ENCODE data around the gene ACTRT2. TPM values are rescaled to one million over a fixed set of nuclear protein-coding genes. Genes with fewer than 3 reads are reported as not detected.

The ACTRT2 gene
- total RNA-seq, 1 experiment from 2014 or later, result not detected

GRCh38 chr1:3060127-3060526 lies 38.9 kb downstream of the ACTRT2 start:
- no peak overlapping the region for H2AFZ ChIP-seq (ENCODE audit: low read length)
- H3K27me3 ChIP-seq (ENCODE audit: low read length), result peaks cover 92% of the 10 kb centered on the region
- DNase-seq (no peak), ATAC-seq (no peak)
- H3K9me3 ChIP-seq (ENCODE audit: low read length), result no peaks in the 10 kb centered on the region
- H3K36me3 ChIP-seq (ENCODE audit: low read depth, low read length), result no peaks in the 10 kb centered on the region
- TF ChIP-seq CTCF (conservative IDR thresholded peaks at IDR 0.05; ENCODE audit: low read depth, low read length) (peak; percentile 27; the same call in 1 of the 2 replicates), EZH2 (IDR thresholded peaks at IDR 0.05; ENCODE audit: low read length, unreplicated experiment) (no peak)
- no peaks in the 10 kb centered on the region for H3K79me2 ChIP-seq (ENCODE audit: low read length)
- POLR2A ChIA-PET (ENCODE audit: unreplicated experiment), result no interaction called here
- H3K4me3 ChIP-seq (ENCODE audit: low read length), result no peak overlapping the region
- no peaks in the 10 kb centered on the region for H4K20me1 ChIP-seq (ENCODE audit: low read length)
- H3K9ac ChIP-seq (ENCODE audit: low read length), result no peak overlapping the region
- H3K27ac ChIP-seq (ENCODE audit: low read length), result no peak overlapping the region
- H3K4me1 ChIP-seq (ENCODE audit: insufficient read depth, low read length), result no peaks in the 10 kb centered on the region
- H3K4me2 ChIP-seq (ENCODE audit: low read length), result no peak overlapping the region
- BruUV-seq (replicated peaks), result no TSS peak
- H3K9me2 ChIP-seq (replicated peaks; ENCODE audit: low read length), result no peaks in the 10 kb centered on the region
- intact Hi-C loops (cut with micrococcal nuclease), result no loop called here
- no peaks in the 10 kb centered on the region for H3F3A ChIP-seq (ENCODE audit: low read length, unreplicated experiment)
- CTCF ChIA-PET, result no interaction called here

GRCh38 chr1:3060601-3061551 lies 39.6 kb downstream of the ACTRT2 start:
- no peaks in the 10 kb centered on the region for H3K9me2 ChIP-seq (replicated peaks; ENCODE audit: low read length)
- ChIA-PET POLR2A (ENCODE audit: unreplicated experiment) (no interaction called here), CTCF (no interaction called here)
- no peaks in the 10 kb centered on the region for H3F3A ChIP-seq (ENCODE audit: low read length, unreplicated experiment)
- H3K4me3 ChIP-seq (ENCODE audit: low read length), result no peak overlapping the region
- no peaks in the 10 kb centered on the region for H3K36me3 ChIP-seq (ENCODE audit: low read depth, low read length)
- peak; percentile 52 for DNase-seq
- no peaks in the 10 kb centered on the region for H4K20me1 ChIP-seq (ENCODE audit: low read length)
- no TSS peak for BruUV-seq (replicated peaks)
- no peak overlapping the region for H2AFZ ChIP-seq (ENCODE audit: low read length)
- intact Hi-C loops (cut with micrococcal nuclease), result no loop called here
- no peak overlapping the region for H3K27ac ChIP-seq (ENCODE audit: low read length)
- H3K4me1 ChIP-seq (ENCODE audit: insufficient read depth, low read length), result no peaks in the 10 kb centered on the region
- H3K79me2 ChIP-seq (ENCODE audit: low read length), result no peaks in the 10 kb centered on the region
- H3K9me3 ChIP-seq (ENCODE audit: low read length), result no peaks in the 10 kb centered on the region
- TF ChIP-seq EZH2 (IDR thresholded peaks at IDR 0.05; ENCODE audit: low read length, unreplicated experiment), result no peak
- ATAC-seq, result peak; percentile 68
- H3K9ac ChIP-seq (ENCODE audit: low read length), result no peak overlapping the region
- no peak overlapping the region for H3K4me2 ChIP-seq (ENCODE audit: low read length)
- peaks cover 92% of the 10 kb centered on the region for H3K27me3 ChIP-seq (ENCODE audit: low read length)

GRCh38 chr1:3061566-3061965 lies 40.3 kb downstream of the ACTRT2 start:
- H3K4me2 ChIP-seq (ENCODE audit: low read length), result no peak overlapping the region
- no peaks in the 10 kb centered on the region for H3K79me2 ChIP-seq (ENCODE audit: low read length)
- intact Hi-C loops (cut with micrococcal nuclease), result no loop called here
- no peaks in the 10 kb centered on the region for H3K4me1 ChIP-seq (ENCODE audit: insufficient read depth, low read length)
- POLR2A ChIA-PET (ENCODE audit: unreplicated experiment), result no interaction called here
- H3K27ac ChIP-seq (ENCODE audit: low read length), result no peak overlapping the region
- H3K9me2 ChIP-seq (replicated peaks; ENCODE audit: low read length), result no peaks in the 10 kb centered on the region
- H3K36me3 ChIP-seq (ENCODE audit: low read depth, low read length), result no peaks in the 10 kb centered on the region
- H3F3A ChIP-seq (ENCODE audit: low read length, unreplicated experiment), result no peaks in the 10 kb centered on the region
- H2AFZ ChIP-seq (ENCODE audit: low read length), result no peak overlapping the region
- ATAC-seq (no peak), DNase-seq (no peak)
- H3K9me3 ChIP-seq (ENCODE audit: low read length), result no peaks in the 10 kb centered on the region
- H4K20me1 ChIP-seq (ENCODE audit: low read length), result no peaks in the 10 kb centered on the region
- no peak for TF ChIP-seq CTCF (conservative IDR thresholded peaks at IDR 0.05; ENCODE audit: low read depth, low read length)
- no TSS peak for BruUV-seq (replicated peaks)
- H3K9ac ChIP-seq (ENCODE audit: low read length), result no peak overlapping the region
- H3K4me3 ChIP-seq (ENCODE audit: low read length), result no peak overlapping the region
- CTCF ChIA-PET, result no interaction called here
- peaks cover 92% of the 10 kb centered on the region for H3K27me3 ChIP-seq (ENCODE audit: low read length)

Measured in PC-3 (cell line).